K562 (cell line): ENCODE data around the gene TMEM167A. TPM values are rescaled to one million over a fixed set of nuclear protein-coding genes. Genes with fewer than 3 reads are reported as not detected.

Experiments
- ATAC-seq: fragments of 200-7000 bp; cut with Tn5 transposase; 3 replicates; pipeline ENCODE4 v1.9.1; 2020; ENCODE audit warnings: moderate library complexity
- BruUV-seq: library from RNA; stranded (reverse); fragments of 400-500 nt; replicated peaks from 2 replicates; lab custom pipeline; 2021; lab: Mats Ljungman, UMichigan
- CTCF ChIA-PET: fragments of 300-600 bp; formaldehyde crosslinking; extraction: SDS; loops from one replicate; lab custom pipeline; 2021; ENCODE audit warnings: low intra/inter-chr PET ratio; lab: Yijun Ruan, JAX
- POLR2A ChIA-PET: fragments of 300-600, 350-650 bp; sonication (Branson Sonifier 250); formaldehyde crosslinking; extraction: SDS; loops from one replicate; lab custom pipeline; 2021; ENCODE audit warnings: antibody characterized with exemption, inconsistent platforms; lab: Yijun Ruan, JAX
- DNase-seq, 4 experiments: peaks; one replicate each; pipeline versions ENCODE4 v3.0.0 to v3.0.0-alpha.2; 2011 to 2018; ENCODE audit warnings: low spot score in 3 of 4, mixed read lengths in 3 of 4; ENCODE audit errors: extremely low read depth in 1 of 4
- FAIRE-seq: peaks from 2 replicates; lab custom pipeline; 2011; peaks lifted over from hg19 to GRCh38; lab: Jason Lieb, UNC
- H2AFZ ChIP-seq: 2 replicates; pipeline ENCODE4 v1.6.0; 2011; ENCODE audit warnings: low read depth, low read length, control low read depth, inconsistent platforms
- H3K27ac ChIP-seq: fragments of 200-600 bp; 3 replicates; pipeline ENCODE4 v1.8.0; 2011; ENCODE audit warnings: low read depth, mild to moderate bottlenecking, control low read depth, inconsistent platforms, low read length, moderate library complexity, mixed read lengths; ENCODE audit errors: extremely low read depth
- H3K27me3 ChIP-seq, 2 experiments: fragments of 300-600 bp in 1 of 2; 2 replicates in 1 of 2; 3 replicates in 1 of 2; pipeline versions ENCODE4 v1.6.0 to v1.8.0; 2011; ENCODE audit warnings: inconsistent platforms in 2 of 2, low read length in 2 of 2, mild to moderate bottlenecking in 1 of 2, mixed read lengths in 1 of 2, moderate library complexity in 1 of 2; ENCODE audit not compliant: control insufficient read depth in 2 of 2, insufficient read depth in 2 of 2
- H3K36me3 ChIP-seq: fragments of 300-600 bp; 3 replicates; pipeline ENCODE4 v1.8.0; 2011; ENCODE audit warnings: mild to moderate bottlenecking, low read length, inconsistent platforms; ENCODE audit not compliant: control insufficient read depth, insufficient read depth
- H3K4me1 ChIP-seq, 2 experiments: fragments of 200-600 bp in 1 of 2; replicated peaks in 1 of 2; 2 replicates in 1 of 2; 3 replicates in 1 of 2; pipeline versions ENCODE4 v1.5.1 to v1.8.0; 2011; ENCODE audit warnings: inconsistent platforms in 2 of 2, low read length in 2 of 2, mild to moderate bottlenecking in 1 of 2, mixed read lengths in 1 of 2, moderate library complexity in 1 of 2; ENCODE audit not compliant: control insufficient read depth in 2 of 2, insufficient read depth in 2 of 2
- H3K4me2 ChIP-seq: 2 replicates; pipeline ENCODE4 v1.6.1; 2011; ENCODE audit warnings: low read length, control low read depth, inconsistent platforms, mixed read lengths; ENCODE audit not compliant: insufficient read depth
- H3K4me3 ChIP-seq: fragments of 200-600 bp; sonication (generic), shearing (Covaris generic); 2 replicates; pipeline ENCODE4 v1.5.1; 2016; ENCODE audit warnings: control low read depth, inconsistent platforms
- H3K79me2 ChIP-seq: fragments of 200-600 bp; 3 replicates; pipeline ENCODE4 v1.8.0; 2011; ENCODE audit warnings: low read length, inconsistent platforms; ENCODE audit not compliant: control insufficient read depth, insufficient read depth
- H3K9ac ChIP-seq, 2 experiments: 2 replicates each; pipeline versions ENCODE4 v1.6.0 to v1.6.1; 2011; ENCODE audit warnings: low read depth in 2 of 2, low read length in 2 of 2, control low read depth in 1 of 2, inconsistent platforms in 1 of 2, mild to moderate bottlenecking in 1 of 2, mixed read lengths in 1 of 2; ENCODE audit not compliant: insufficient read depth in 1 of 2
- H3K9me1 ChIP-seq: one replicate; pipeline ENCODE4 v1.6.0; 2011; ENCODE audit warnings: inconsistent platforms, mild to moderate bottlenecking, low read length, moderate library complexity; ENCODE audit not compliant: control insufficient read depth, insufficient read depth
- H3K9me3 ChIP-seq: replicated peaks from 2 replicates; pipeline ENCODE4 v1.5.1; 2011; ENCODE audit warnings: low read depth, low read length, inconsistent platforms; ENCODE audit not compliant: control insufficient read depth, insufficient read depth
- H4K20me1 ChIP-seq: replicated peaks from 2 replicates; pipeline ENCODE4 v1.6.1; 2011; ENCODE audit warnings: low read length, inconsistent platforms, mixed read lengths; ENCODE audit not compliant: control insufficient read depth, insufficient read depth
- C11orf30 ChIP-seq: fragments of 450-650 bp; IDR thresholded peaks from 2 replicates; pipeline ENCODE4 v1.6.1; 2016; ENCODE audit warnings: low read depth, mild to moderate bottlenecking
- JUN ChIP-seq, 2 experiments: sonication (generic) in 1 of 2; formaldehyde crosslinking in 1 of 2; IDR thresholded peaks; 2 replicates each; pipeline versions ENCODE4 v1.6.1 to v1.8.0; 2012 to 2022; ENCODE audit warnings: borderline replicate concordance in 2 of 2, mild to moderate bottlenecking in 2 of 2, improper control_type of control experiment in 1 of 2, low read depth in 1 of 2, low read length in 1 of 2, missing genetic modification reagents in 1 of 2
- ZFP36 ChIP-seq: fragments of 150-350 bp; IDR thresholded peaks from 2 replicates; pipeline ENCODE4 v1.6.1; 2018; ENCODE audit warnings: low read length, low read depth; ENCODE audit not compliant: partially characterized antibody
- WGBS: fragments of 100-300 bp; shearing (Covaris generic); methylation state at CpG from one replicate; pipeline ENCODE4 v1.1.6; 2016; ENCODE audit warnings: low coverage, mixed read lengths; ENCODE audit not compliant: insufficient coverage; ENCODE audit errors: missing lambda C conversion rate; 5-methylcytosine and 5-hydroxymethylcytosine counted together
- in situ Hi-C: fragments of 300-500 bp; cut with MboI; formaldehyde crosslinking; loops from 4 replicates; pipeline ENCODE4 v1.15.0; 2018; ENCODE audit warnings: inconsistent platforms, mixed read lengths
- intact Hi-C: fragments of 100-400 bp; cut with micrococcal nuclease; formaldehyde crosslinking; loops from 2 replicates; pipeline ENCODE4 v1.14.2; 2022
- polyA plus RNA-seq, 8 experiments: library from polyadenylated mRNA; depleted of rRNA in 4 of 8; stranded (reverse) in 5 of 8; unstranded in 3 of 8; fragments of >200 nt; fragmentation: Nextera tagmentation in 2 of 8; fragmentation: Illumina TruSeq in 1 of 8; extraction: Ambion mirVana in 2 of 8; extraction: Trizol in 1 of 8; gene quantifications; 2 replicates each; pipeline versions ENCODE4 v1.2.1 to v1.2.3, GENCODE V29; 2011 to 2014; ENCODE audit warnings: inconsistent platforms in 1 of 8, missing spikeins in 1 of 8
- total RNA-seq, 7 experiments: library from RNA; depleted of rRNA in 6 of 7; stranded (reverse); fragments of >200 nt in 6 of 7; fragmentation: Illumina TruSeq in 2 of 7; extraction: Trizol in 2 of 7; gene quantifications; 2 replicates each; pipeline versions ENCODE4 v1.2.1 to v1.2.3, GENCODE V29; 2011 to 2021; ENCODE audit warnings: low replicate concordance in 1 of 7

Gene TMEM167A
- total and polyA plus RNA-seq, 9 of the 15 experiments (the other 6 are each of a cell fraction or from before 2014, with no cell fraction given): 35.3 to 458 (median 110) TPM

- intact Hi-C loops (no loop called here), in situ Hi-C loops (no loop called here)
- ATAC-seq (no peak), FAIRE-seq (no peak), DNase-seq (no peak)
- POLR2A ChIA-PET: no interaction called here
- Histone ChIP-seq H3K36me3 (peaks cover 60% of the 10 kb centered on the region; the same call in 2 of the 3 replicates), H3K27me3 (no peaks in the 10 kb centered on the region), H3K4me2 (no peak overlapping the region), H4K20me1 (peaks cover 4% of the 10 kb centered on the region; the same call in 1 of the 2 replicates), H3K4me1 (peaks cover 0 to 4% of the 10 kb centered on the region in 2 experiments; a peak in 1 of 5 replicates), H3K27ac (no peak overlapping the region), H3K9ac (no peak overlapping the region), H3K9me3 (no peaks in the 10 kb centered on the region), H2AFZ (no peak overlapping the region), H3K9me1 (no peaks in the 10 kb centered on the region), H3K79me2 (peaks cover 99% of the 10 kb centered on the region), H3K4me3 (no peak overlapping the region)
- BruUV-seq: no TSS peak
- CTCF ChIA-PET: no interaction called here
- TF ChIP-seq ZFP36: no peak
- no peak for TF ChIP-seq JUN (IDR thresholded peaks at IDR 0.05; ENCODE audit: borderline replicate concordance, low read depth, low read length)
- no peak for TF ChIP-seq JUN (CRISPR knock-in tag; IDR thresholded peaks at IDR 0.05; ENCODE audit: borderline replicate concordance)
- peak; percentile 10; the same call in 1 of the 2 replicates for TF ChIP-seq C11orf30
- WGBS: 98% methylated on average over 2 of the region's 2 CpGs
These were observed 5.7 kb downstream of the TMEM167A start for GRCh38 chr5:83071286-83072051.
